ENCODE data around the gene TTC17. TPM values are rescaled to one million over a fixed set of nuclear protein-coding genes. Genes with fewer than 3 reads are reported as not detected.
"Not testable (repeated sequence)": the region's sequence is repeated elsewhere in the genome, so short reads cannot be mapped to it uniquely, and the experiment has no call there.

Gene TTC17
- total RNA-seq, 2 donors from 2014 or later, result 63.1 to 88.6 TPM

DNA sequence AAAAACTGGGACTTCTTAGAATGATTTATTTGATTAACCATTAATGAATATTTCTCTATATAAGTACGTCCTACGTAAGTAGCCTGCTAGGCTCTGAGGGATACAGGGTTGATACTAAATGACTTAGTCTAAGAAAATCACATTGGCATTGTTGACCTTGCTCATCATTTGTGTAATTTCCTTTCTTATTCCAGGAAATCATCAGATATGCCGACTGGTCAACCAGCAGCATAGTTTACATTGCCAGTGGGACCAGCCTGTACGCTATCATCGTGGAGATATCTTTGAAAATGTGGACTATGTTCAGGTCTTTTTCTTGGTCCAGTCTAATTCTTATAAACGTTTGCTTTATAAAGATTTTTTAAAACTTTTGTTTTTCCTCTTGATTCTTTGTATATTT is 42.5 kb downstream of the TTC17 start:
- no peaks in the 10 kb centered on the region for H3K27me3 Mint-ChIP-seq
- DNase-seq (ENCODE audit: low spot score) (no peak), ATAC-seq (no peak)
- peaks cover 48% of the 10 kb centered on the region for H3K36me3 Mint-ChIP-seq
- no peaks in the 10 kb centered on the region for H3K9me3 Mint-ChIP-seq
- H3K27ac Mint-ChIP-seq, result no peak overlapping the region
- no peak overlapping the region for H3K4me3 Mint-ChIP-seq
- H3K4me1 Mint-ChIP-seq (ENCODE audit: low read depth in 2 of 2), result peaks cover 4 to 6% of the 10 kb centered on the region in 2 donors

DNA sequence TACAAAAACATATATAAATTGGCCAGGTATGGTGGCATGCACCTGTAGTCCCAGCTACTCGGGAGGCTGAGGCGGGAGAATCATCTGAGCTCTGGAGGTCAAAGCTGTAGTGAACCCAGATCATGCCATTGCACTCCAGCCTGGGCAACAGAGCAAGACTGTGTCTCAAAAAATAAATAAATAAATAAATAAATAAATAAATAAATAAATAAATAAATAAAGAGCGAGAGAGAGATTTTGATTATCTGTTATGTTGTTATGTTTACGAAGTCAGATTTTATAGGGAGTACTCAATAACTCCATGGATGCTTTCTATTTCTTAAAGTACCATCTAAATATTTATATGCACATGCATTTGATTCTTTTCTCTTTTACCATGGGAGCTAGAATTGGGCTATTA is 43.1 kb downstream of the TTC17 start:
- H3K9me3 Mint-ChIP-seq; H3K4me1 Mint-ChIP-seq (ENCODE audit: low read depth in 2 of 2); H3K27ac Mint-ChIP-seq; ATAC-seq; H3K4me3 Mint-ChIP-seq; H3K27me3 Mint-ChIP-seq; DNase-seq (ENCODE audit: low spot score): not testable (repeated sequence)
- peaks cover 48% of the 10 kb centered on the region for H3K36me3 Mint-ChIP-seq

DNA sequence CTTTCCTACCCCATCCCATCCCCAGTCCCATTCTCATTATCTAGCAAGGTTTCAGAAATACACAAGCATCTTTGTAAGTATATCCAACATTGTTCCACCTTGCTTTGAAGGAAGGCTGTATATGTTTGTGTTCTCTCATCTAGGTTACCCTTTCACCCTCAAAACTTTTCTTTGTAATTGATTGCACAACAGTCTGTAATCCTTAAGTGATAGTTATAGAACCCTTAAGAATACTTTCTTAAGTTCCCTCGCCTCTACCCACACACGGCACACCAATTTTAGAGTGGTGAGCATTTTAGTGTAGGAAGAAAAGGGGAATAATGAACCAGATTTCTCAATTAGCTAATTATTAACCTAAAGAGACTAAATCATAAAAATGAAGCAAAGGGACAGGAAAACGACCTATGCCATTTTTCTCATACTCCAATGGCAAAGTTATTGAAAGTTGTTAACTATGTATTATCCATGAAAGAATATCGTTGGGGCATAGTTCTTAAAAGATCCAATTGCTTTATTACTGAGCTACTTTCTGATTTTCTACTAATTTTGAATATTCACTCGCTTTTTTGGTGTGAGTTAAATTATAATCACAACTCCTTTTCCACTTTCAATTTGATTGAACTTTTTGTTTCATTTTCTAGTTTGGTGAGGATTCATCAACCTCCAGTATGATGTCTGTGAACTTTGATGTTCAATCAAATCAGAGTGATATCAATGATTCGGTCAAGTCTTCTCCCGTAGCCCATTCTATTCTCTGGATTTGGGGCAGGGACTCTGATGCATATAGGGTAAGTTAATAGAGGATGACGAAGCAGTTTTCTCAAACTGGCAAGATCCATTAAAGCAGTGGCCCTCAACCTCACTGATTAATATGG is 44.9 kb downstream of the TTC17 start:
- Mint-ChIP-seq H3K36me3 (peaks cover 36% of the 10 kb centered on the region), H3K4me3 (no peak overlapping the region), H3K27me3 (no peaks in the 10 kb centered on the region), H3K27ac (peak overlapping the region; percentile 3 to 73), H3K9me3 (no peaks in the 10 kb centered on the region), H3K4me1 (ENCODE audit: low read depth in 2 of 2) (peaks cover 4 to 6% of the 10 kb centered on the region in 2 donors)
- DNase-seq (ENCODE audit: low spot score), result no peak
- ATAC-seq, result no peak

DNA sequence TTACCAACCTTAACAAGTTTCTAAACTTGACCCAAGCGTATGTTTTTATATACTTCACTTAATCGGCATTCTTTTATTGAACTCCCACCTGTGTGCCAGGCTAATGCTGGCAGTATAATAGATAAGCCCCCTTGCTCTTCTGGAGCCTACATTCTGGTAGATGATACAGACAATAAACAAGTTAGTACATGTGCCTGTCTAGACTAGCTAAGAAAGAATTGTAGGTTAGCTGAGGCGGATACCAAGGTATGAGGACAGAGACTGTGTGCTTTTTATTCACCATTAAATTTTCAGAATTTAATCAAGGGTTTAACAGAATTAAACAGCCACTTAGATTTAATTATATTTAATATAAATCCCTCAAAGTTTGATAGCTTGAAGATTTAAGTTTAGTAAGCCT is 45.7 kb downstream of the TTC17 start:
- no peak overlapping the region for H3K4me3 Mint-ChIP-seq
- peak overlapping the region; percentile 3 to 73 for H3K27ac Mint-ChIP-seq
- H3K36me3 Mint-ChIP-seq, result peaks cover 31% of the 10 kb centered on the region
- no peaks in the 10 kb centered on the region for H3K9me3 Mint-ChIP-seq
- H3K27me3 Mint-ChIP-seq, result no peaks in the 10 kb centered on the region
- DNase-seq (ENCODE audit: low spot score) (no peak), ATAC-seq (no peak)
- peaks cover 4 to 6% of the 10 kb centered on the region in 2 donors for H3K4me1 Mint-ChIP-seq (ENCODE audit: low read depth in 2 of 2)

DNA sequence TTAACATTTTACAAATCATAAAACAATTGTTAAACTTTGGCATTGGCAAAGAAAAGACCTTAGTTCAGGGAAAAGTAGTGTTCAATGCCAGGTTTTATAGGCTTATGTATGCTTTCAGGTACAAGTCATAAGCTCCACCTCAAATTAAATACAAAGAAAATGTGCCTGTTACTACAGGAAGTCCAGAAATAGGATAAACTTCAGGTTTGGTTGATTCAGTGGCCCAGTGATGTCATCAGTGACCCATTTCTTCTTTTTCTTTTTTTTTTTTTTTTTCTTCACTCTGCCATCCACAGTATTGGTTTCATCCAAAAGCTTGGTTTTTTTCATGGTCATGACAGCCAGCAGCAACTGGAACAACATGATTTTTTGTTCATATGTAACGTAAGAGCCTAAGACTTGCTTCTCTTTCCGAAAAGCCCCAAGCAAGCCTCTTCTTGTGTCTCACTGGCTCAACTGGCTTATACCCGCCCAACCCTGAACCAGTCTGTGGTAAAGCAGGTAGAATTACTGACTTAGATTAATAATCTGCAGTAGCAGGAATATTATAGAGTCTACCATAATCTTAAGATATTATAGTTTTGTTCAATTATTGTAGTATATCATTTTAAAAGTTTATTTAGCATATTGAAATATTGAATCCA is 46.2 kb downstream of the TTC17 start:
- H3K4me3 Mint-ChIP-seq, result no peak overlapping the region
- no peaks in the 10 kb centered on the region for H3K27me3 Mint-ChIP-seq
- no peak for DNase-seq (ENCODE audit: low spot score)
- no peaks in the 10 kb centered on the region for H3K9me3 Mint-ChIP-seq
- no peak for ATAC-seq
- H3K4me1 Mint-ChIP-seq (ENCODE audit: low read depth in 2 of 2), result peaks cover 4 to 6% of the 10 kb centered on the region in 2 donors
- no peak overlapping the region for H3K27ac Mint-ChIP-seq
- peaks cover 32% of the 10 kb centered on the region for H3K36me3 Mint-ChIP-seq

DNA sequence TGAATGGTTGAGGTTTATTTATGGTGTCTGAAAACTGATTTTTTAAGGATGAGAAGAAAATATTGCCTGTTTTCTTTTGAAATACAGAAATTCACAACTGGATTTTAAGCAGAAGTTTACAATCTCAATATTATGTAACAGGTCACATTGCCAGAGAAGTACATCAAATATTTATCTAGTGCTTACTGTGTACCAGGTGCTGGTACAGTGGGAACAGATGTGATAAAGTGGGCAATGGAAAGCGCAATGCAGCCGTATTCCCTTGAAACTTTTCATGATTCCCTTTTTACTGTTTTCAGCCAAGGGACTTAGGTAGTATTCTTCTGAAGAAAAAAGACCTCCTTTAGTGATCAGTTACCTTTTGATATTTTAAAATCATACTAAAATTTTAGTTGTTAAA is 49.6 kb downstream of the TTC17 start:
- DNase-seq (ENCODE audit: low spot score) (no peak), ATAC-seq (no peak)
- Mint-ChIP-seq H3K27me3 (no peaks in the 10 kb centered on the region), H3K27ac (no peak overlapping the region), H3K36me3 (peaks cover 28% of the 10 kb centered on the region), H3K4me1 (ENCODE audit: low read depth in 2 of 2) (peaks cover 6 to 9% of the 10 kb centered on the region in 2 donors), H3K9me3 (no peaks in the 10 kb centered on the region), H3K4me3 (no peak overlapping the region)

DNA sequence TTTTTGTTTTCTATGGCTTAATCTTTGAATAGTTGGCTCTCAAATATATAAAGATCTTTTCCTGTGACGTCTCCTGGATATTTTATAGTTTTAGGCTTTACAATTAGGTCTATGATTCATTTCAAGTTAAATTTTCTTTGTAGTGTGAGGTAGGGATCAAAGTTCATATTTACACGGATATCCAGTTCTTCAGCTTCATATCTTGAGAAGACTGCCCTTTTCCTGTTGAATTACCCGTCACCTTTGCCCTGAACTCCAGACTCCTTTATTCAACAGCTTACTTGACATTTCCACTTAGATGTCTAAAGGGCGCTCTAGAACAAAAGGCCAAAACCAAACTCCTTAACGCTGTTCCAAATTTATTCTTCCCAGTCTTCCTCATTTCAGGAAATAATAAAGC is 51.7 kb downstream of the TTC17 start:
- H3K4me3 Mint-ChIP-seq, result no peak overlapping the region
- H3K27me3 Mint-ChIP-seq, result no peaks in the 10 kb centered on the region
- H3K27ac Mint-ChIP-seq, result no peak overlapping the region
- H3K4me1 Mint-ChIP-seq (ENCODE audit: low read depth in 2 of 2), result peaks cover 0 to 5% of the 10 kb centered on the region in 2 donors
- DNase-seq (ENCODE audit: low spot score) (no peak), ATAC-seq (no peak)
- no peaks in the 10 kb centered on the region for H3K9me3 Mint-ChIP-seq
- peaks cover 28% of the 10 kb centered on the region for H3K36me3 Mint-ChIP-seq

DNA sequence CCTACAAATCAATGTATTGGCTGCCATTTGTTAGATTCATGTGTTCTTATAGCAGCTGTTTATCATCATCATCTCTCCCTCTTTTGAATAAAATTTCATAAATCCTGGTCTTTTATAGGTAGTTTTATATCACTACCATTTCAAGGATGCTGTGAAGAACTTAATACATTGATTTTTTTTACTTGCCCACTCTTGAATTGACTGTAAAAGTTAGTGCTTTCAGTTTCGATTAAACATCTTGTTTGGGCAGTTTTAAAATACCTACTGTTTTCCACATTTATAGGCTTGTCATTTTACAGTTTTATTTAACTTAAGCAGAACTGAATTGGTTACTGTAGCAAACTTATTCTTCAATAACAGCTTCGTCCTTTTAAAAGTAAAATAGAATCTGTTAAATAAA is 59.5 kb downstream of the TTC17 start:
- Mint-ChIP-seq H3K36me3 (peaks cover 7% of the 10 kb centered on the region), H3K27ac (no peak overlapping the region), H3K4me3 (no peak overlapping the region), H3K27me3 (no peaks in the 10 kb centered on the region), H3K4me1 (ENCODE audit: low read depth in 2 of 2) (peaks cover 0 to under 1% of the 10 kb centered on the region in 2 donors), H3K9me3 (no peaks in the 10 kb centered on the region)
- DNase-seq (ENCODE audit: low spot score) (no peak), ATAC-seq (no peak)

DNA sequence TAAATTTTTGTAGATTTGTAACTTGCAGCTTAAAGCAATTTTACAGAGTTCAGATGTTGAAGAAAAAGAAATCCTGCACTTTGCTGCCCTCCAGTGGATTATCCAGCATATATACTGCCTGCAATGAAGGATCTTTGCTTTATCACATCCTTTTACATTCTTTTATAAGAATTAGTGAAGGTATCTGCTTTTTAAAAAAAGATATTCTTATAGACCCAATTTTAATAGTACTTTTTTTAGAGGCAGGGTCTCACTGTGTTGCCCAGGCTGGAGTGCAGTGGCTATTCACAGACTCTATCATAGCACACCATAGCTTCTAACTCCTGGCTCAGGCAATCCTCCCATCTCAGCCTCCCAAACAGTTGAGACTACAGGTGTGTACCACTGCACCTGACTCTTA is 60.7 kb downstream of the TTC17 start:
- DNase-seq (ENCODE audit: low spot score) (no peak), ATAC-seq (no peak)
- peak overlapping the region in 1 of 2 donors; percentile 30 for H3K27ac Mint-ChIP-seq
- H3K27me3 Mint-ChIP-seq, result no peaks in the 10 kb centered on the region
- H3K36me3 Mint-ChIP-seq, result peaks cover 7% of the 10 kb centered on the region
- H3K9me3 Mint-ChIP-seq, result no peaks in the 10 kb centered on the region
- H3K4me1 Mint-ChIP-seq (ENCODE audit: low read depth in 2 of 2), result no peaks in the 10 kb centered on the region
- no peak overlapping the region for H3K4me3 Mint-ChIP-seq

DNA sequence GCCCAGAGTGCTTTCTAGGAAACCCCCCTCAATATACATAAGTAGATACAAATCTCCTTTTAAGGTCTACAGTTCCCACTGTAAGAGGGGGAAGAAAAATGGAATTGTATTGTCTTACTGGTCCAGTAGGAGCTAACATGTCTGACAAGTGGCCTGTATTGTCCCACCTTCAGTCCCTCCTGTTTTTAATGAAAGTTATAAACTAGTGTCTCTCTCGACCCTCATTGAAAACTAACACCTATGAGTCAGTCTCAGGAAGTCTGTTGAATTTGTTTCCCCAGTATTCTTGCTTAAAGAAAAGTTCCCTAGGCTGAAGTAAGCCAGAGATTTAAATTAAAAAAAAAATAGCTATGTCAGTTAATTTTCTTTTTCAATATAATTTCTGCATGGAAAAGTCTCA is 69.3 kb downstream of the TTC17 start:
- H3K27ac Mint-ChIP-seq, result peak overlapping the region in 1 of 2 donors; percentile 16
- H3K9me3 Mint-ChIP-seq, result no peaks in the 10 kb centered on the region
- H3K4me3 Mint-ChIP-seq, result no peak overlapping the region
- no peaks in the 10 kb centered on the region for H3K27me3 Mint-ChIP-seq
- peaks cover 7 to 10% of the 10 kb centered on the region in 2 donors for H3K4me1 Mint-ChIP-seq (ENCODE audit: low read depth in 2 of 2)
- ATAC-seq, result no peak
- H3K36me3 Mint-ChIP-seq, result no peaks in the 10 kb centered on the region
- no peak for DNase-seq (ENCODE audit: low spot score)

DNA sequence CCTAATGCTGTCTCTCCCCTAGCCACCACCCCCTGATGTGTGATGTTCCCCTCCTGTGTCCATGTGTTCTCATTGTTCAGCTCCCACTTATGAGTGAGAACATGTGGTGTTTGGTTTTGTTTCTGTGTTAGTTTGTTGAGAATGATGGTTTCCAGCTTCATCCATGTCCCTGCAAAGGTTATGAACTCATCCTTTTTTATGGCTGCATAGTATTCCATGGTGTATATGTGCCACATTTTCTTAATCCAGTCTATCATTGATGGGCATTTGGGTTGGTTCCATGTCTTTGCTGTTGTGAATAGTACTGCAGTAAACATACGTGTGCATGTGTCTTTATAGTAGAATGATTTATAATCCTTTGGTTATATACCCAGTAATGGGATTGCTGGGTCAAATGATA is 72.2 kb downstream of the TTC17 start:
- not testable (repeated sequence) for H3K9me3 Mint-ChIP-seq; H3K27ac Mint-ChIP-seq; H3K4me1 Mint-ChIP-seq (ENCODE audit: low read depth in 2 of 2); H3K27me3 Mint-ChIP-seq; ATAC-seq; DNase-seq (ENCODE audit: low spot score); H3K4me3 Mint-ChIP-seq; H3K36me3 Mint-ChIP-seq

DNA sequence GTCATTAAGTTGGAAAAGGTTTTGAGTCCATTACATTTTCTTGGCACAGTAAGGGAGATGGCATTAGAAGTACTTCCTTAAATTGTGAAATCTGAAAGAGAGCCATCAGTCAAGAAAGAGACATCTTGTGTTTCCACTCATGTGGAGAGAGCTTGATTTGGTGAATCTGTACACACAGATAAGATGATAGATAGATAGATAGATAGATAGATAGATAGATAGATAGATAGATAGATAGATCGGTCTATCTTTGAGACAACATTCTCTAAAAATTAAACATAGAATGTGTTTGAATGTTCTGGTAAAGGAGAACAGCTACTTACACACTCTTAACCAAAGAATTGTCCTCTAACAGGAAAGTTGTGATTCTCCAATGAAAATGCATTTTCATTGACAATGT is 76.2 kb downstream of the TTC17 start:
- ATAC-seq (no peak), DNase-seq (ENCODE audit: low spot score) (no peak)
- Mint-ChIP-seq H3K4me1 (ENCODE audit: low read depth in 2 of 2) (no peaks in the 10 kb centered on the region), H3K4me3 (no peak overlapping the region), H3K36me3 (peaks cover 25% of the 10 kb centered on the region), H3K9me3 (no peaks in the 10 kb centered on the region), H3K27me3 (no peaks in the 10 kb centered on the region), H3K27ac (no peak overlapping the region)

DNA sequence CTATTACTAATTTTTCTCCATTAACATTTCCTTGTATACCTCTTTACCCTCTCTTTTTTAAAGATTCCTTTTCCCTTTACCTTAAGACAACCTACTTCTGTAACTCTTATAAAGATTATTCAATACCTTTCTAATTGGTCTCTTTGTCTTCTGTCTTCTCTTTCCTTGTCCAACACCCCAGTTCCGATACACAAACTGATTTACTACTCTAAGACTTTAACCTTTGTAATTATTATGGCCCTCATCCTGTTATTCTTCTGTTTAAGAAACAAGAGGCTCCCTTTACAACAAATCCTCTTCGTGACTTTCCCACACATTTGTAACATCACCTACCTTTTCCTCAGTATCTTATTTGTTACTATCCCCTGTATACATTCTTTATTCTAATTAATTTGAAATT is 81.8 kb downstream of the TTC17 start:
- H3K27me3 Mint-ChIP-seq, result no peaks in the 10 kb centered on the region
- no peak overlapping the region for H3K27ac Mint-ChIP-seq
- no peak for ATAC-seq
- no peak overlapping the region for H3K4me3 Mint-ChIP-seq
- no peak for DNase-seq (ENCODE audit: low spot score)
- no peaks in the 10 kb centered on the region for H3K9me3 Mint-ChIP-seq
- H3K36me3 Mint-ChIP-seq, result peaks cover 48% of the 10 kb centered on the region
- no peaks in the 10 kb centered on the region for H3K4me1 Mint-ChIP-seq (ENCODE audit: low read depth in 2 of 2)

DNA sequence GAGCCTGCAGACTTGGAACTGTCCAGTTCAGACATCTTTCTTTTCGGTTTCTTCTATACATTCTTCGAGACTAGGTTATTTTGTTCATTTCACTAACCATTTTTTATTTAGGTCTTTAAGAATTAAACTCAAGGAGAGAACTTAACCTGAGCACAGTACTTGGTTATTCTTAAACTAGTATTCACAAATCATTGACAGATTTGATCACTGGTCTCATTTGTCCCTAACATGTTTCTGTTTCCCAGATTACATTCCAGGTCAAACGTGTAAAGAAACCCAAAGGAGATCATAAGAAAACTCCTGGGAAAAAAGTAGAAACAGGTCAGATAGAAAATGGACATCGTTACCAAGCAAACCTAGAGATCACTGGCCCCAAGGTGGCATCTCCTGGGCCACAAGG is 85.1 kb downstream of the TTC17 start:
- Mint-ChIP-seq H3K36me3 (peaks cover 56% of the 10 kb centered on the region), H3K4me1 (ENCODE audit: low read depth in 2 of 2) (peaks cover 5 to 10% of the 10 kb centered on the region in 2 donors), H3K27ac (no peak overlapping the region), H3K9me3 (no peaks in the 10 kb centered on the region), H3K27me3 (no peaks in the 10 kb centered on the region), H3K4me3 (no peak overlapping the region)
- no peak for ATAC-seq
- no peak for DNase-seq (ENCODE audit: low spot score)
